Measurements from ENCODE around the gene DDT.
"Not testable (repeated sequence)": the region's sequence is repeated elsewhere in the genome, so short reads cannot be mapped to it uniquely, and the experiment has no call there.

GRCh38 chr22:23980567-23980966, 6.3 kb upstream of the DDT start:
- TF ChIP-seq, protein P1, sequence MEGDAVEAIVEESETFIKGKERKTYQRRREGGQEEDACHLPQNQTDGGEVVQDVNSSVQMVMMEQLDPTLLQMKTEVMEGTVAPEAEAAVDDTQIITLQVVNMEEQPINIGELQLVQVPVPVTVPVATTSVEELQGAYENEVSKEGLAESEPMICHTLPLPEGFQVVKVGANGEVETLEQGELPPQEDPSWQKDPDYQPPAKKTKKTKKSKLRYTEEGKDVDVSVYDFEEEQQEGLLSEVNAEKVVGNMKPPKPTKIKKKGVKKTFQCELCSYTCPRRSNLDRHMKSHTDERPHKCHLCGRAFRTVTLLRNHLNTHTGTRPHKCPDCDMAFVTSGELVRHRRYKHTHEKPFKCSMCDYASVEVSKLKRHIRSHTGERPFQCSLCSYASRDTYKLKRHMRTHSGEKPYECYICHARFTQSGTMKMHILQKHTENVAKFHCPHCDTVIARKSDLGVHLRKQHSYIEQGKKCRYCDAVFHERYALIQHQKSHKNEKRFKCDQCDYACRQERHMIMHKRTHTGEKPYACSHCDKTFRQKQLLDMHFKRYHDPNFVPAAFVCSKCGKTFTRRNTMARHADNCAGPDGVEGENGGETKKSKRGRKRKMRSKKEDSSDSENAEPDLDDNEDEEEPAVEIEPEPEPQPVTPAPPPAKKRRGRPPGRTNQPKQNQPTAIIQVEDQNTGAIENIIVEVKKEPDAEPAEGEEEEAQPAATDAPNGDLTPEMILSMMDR (IDR thresholded peaks at IDR 0.05) = not testable (repeated sequence)
- not testable (repeated sequence) for TF ChIP-seq POLR2A (IDR thresholded peaks at IDR 0.05)
